Immature natural killer cell (primary cell): ENCODE results near the gene SGF29. TPM values are rescaled to one million over a fixed set of nuclear protein-coding genes. Genes with fewer than 3 reads are reported as not detected.
"Not testable (repeated sequence)": the region's sequence is repeated elsewhere in the genome, so short reads cannot be mapped to it uniquely, and the experiment has no call there.

Source experiments
- DNase-seq, 3 donors: peaks; one replicate each; pipeline ENCODE4 v3.0.0; 2022; ENCODE audit warnings: mixed read lengths in 1 of 3
- H3K27ac Mint-ChIP-seq, 6 donors: one replicate each; pipeline ENCODE4 v1.8.0; 2020; ENCODE audit warnings: mixed read lengths in 6 of 6, mild to moderate bottlenecking in 5 of 6, inconsistent platforms in 4 of 6, moderate library complexity in 3 of 6
- H3K27me3 Mint-ChIP-seq, 3 donors: one replicate each; pipeline ENCODE4 v1.8.0; 2020 to 2021; ENCODE audit warnings: low read depth in 3 of 3, mild to moderate bottlenecking in 3 of 3, mixed read lengths in 3 of 3, moderate library complexity in 3 of 3, inconsistent platforms in 1 of 3
- H3K36me3 Mint-ChIP-seq, 3 donors: one replicate each; pipeline ENCODE4 v1.8.0; 2020; ENCODE audit warnings: mixed read lengths in 3 of 3, inconsistent platforms in 2 of 3, mild to moderate bottlenecking in 2 of 3
- H3K4me1 Mint-ChIP-seq, 2 donors: one replicate each; pipeline ENCODE4 v1.8.0; 2020; ENCODE audit warnings: inconsistent platforms in 2 of 2, mild to moderate bottlenecking in 2 of 2, mixed read lengths in 2 of 2, moderate library complexity in 1 of 2
- H3K4me3 Mint-ChIP-seq, 5 donors: one replicate each; pipeline ENCODE4 v1.8.0; 2020; ENCODE audit warnings: mild to moderate bottlenecking in 5 of 5, mixed read lengths in 5 of 5, inconsistent platforms in 3 of 5, moderate library complexity in 3 of 5
- H3K9me3 Mint-ChIP-seq, 6 donors: one replicate each; pipeline ENCODE4 v1.8.0; 2020; ENCODE audit warnings: mild to moderate bottlenecking in 6 of 6, mixed read lengths in 6 of 6, inconsistent platforms in 4 of 6, moderate library complexity in 3 of 6
- polyA plus RNA-seq, 3 donors: library from polyadenylated mRNA; unstranded; fragments of 300-500 nt; fragmentation: Illumina TruSeq; gene quantifications; one replicate each; pipeline ENCODE4 v1.2.3, GENCODE V29; 2021

SGF29 gene
- polyA plus RNA-seq, 3 donors from 2014 or later = 39.7 to 58.8 (median 40.8) TPM

DNA sequence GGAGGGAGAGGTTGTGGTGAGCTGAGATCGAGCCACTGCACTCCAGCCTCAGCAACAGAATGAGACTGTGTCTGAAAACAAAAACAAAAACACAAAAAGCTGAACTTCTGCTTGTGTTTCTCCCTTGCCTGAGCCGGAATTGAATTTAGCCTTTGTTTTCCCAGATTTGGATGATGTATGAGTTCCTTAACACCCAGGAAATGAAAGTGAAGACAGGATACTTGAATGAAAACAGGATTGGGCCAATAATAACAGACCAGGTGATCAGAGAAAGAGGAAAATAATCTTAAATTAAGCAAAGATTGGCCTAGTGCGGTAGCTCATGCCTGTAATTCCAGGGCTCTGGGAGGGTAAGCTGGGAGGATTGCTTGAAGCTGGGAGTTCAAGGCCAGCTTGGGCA lies 13.4 kb upstream of the SGF29 start:
- DNase-seq = no peak
- no peaks in the 10 kb centered on the region for H3K36me3 Mint-ChIP-seq
- H3K4me1 Mint-ChIP-seq = peaks cover 4 to 5% of the 10 kb centered on the region in 2 donors
- no peaks in the 10 kb centered on the region for H3K9me3 Mint-ChIP-seq
- H3K27ac Mint-ChIP-seq = no peak overlapping the region
- no peak overlapping the region for H3K4me3 Mint-ChIP-seq
- peaks cover 0 to 2% (median 2%) of the 10 kb centered on the region in 3 donors for H3K27me3 Mint-ChIP-seq

DNA sequence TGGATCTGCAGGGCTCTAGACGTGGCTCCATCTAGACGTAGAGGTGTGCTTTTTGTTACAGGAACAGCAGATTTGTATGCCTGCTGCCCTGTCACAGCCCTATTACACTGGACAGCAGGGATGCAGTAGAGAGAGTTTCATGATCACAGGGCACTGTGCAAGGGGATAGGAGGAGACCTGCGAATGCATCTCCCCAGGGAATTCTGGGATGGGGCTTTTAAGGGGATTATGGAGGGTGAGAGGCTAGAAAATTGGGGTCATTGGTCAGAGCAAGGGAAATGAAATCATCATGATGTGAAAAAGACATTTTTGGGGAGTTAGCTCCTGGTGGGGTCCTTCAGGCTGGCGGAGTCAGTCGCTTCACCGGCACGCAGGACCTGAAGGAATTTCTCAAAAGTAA lies 11.1 kb upstream of the SGF29 start:
- Mint-ChIP-seq H3K4me3 (peak overlapping the region in 1 of 5 donors; percentile 28), H3K27ac (peak overlapping the region in 1 of 6 donors; percentile 7), H3K36me3 (no peaks in the 10 kb centered on the region), H3K27me3 (peaks cover 0 to 2% (median 0%) of the 10 kb centered on the region in 3 donors), H3K4me1 (no peaks in the 10 kb centered on the region), H3K9me3 (no peaks in the 10 kb centered on the region)
- DNase-seq = no peak

DNA sequence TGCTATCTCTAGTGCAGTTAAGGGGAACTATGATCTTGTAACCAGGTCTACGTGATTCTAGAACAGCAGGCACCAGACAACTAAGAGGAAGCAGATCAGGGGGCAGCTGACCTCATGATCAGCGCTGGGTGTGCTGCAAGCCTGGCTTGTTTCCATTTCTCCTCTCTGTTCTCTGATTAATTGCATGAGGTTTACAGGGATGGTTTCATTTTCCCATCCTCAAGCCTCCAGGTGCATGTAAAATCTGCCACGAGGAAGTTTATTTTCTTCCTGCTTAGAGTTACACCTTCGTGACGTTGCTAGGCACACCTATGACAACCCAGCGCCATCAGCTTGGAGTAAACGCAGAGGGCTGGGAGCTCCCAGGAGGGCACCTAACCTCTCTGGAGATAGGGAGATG lies 10.6 kb upstream of the SGF29 start:
- no peak for DNase-seq
- H3K4me1 Mint-ChIP-seq = no peaks in the 10 kb centered on the region
- no peak overlapping the region for H3K4me3 Mint-ChIP-seq
- H3K9me3 Mint-ChIP-seq = no peaks in the 10 kb centered on the region
- H3K27ac Mint-ChIP-seq = peak overlapping the region in 1 of 6 donors; percentile 7
- H3K27me3 Mint-ChIP-seq = no peaks in the 10 kb centered on the region
- no peaks in the 10 kb centered on the region for H3K36me3 Mint-ChIP-seq

DNA sequence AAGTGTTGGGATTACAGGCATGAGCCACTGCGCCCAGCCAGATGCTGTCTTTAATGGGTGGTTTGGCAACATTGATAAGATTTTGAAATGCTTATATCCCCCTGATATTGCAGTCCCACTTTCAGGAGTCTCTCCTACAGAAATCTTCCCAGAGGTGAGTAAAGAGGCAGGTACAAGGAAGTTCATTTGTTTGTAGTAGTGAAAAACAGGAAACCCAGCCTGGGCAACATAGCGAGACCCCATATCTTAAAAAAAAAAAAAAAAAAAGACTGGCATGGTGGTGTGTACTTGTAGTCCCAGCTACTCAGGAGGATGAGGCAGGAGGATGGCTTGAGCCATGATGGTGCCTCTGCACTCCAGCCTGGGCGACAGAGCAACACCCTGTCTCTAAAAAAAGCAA lies 8.7 kb upstream of the SGF29 start:
- no peaks in the 10 kb centered on the region for H3K9me3 Mint-ChIP-seq
- H3K36me3 Mint-ChIP-seq = no peaks in the 10 kb centered on the region
- H3K27ac Mint-ChIP-seq = no peak overlapping the region
- DNase-seq = no peak
- peaks cover 0 to 4% (median 0%) of the 10 kb centered on the region in 3 donors for H3K27me3 Mint-ChIP-seq
- peaks cover 3 to 5% of the 10 kb centered on the region in 2 donors for H3K4me1 Mint-ChIP-seq
- no peak overlapping the region for H3K4me3 Mint-ChIP-seq

DNA sequence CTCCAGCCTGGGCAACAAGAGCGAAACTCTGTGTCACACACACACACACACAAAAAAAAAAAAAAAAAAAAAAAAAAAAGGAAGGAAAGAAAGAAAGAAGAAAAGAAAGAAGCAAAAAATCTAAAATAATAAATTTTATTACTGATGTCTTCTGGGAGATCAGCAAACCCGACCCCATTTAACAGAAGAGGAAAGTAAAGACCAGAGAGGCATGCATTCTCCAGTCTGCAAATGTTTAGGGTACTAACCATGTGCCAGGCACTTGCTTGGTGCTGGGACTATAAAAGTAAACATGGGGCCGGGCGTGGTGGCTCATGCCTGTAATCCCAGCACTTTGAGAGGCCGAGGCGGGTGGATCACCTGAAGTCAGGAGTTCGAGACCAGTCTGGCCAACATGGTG lies 7.8 kb upstream of the SGF29 start:
- H3K27ac Mint-ChIP-seq, H3K27me3 Mint-ChIP-seq, H3K4me3 Mint-ChIP-seq, H3K36me3 Mint-ChIP-seq, H3K9me3 Mint-ChIP-seq, DNase-seq, H3K4me1 Mint-ChIP-seq: not testable (repeated sequence)

DNA sequence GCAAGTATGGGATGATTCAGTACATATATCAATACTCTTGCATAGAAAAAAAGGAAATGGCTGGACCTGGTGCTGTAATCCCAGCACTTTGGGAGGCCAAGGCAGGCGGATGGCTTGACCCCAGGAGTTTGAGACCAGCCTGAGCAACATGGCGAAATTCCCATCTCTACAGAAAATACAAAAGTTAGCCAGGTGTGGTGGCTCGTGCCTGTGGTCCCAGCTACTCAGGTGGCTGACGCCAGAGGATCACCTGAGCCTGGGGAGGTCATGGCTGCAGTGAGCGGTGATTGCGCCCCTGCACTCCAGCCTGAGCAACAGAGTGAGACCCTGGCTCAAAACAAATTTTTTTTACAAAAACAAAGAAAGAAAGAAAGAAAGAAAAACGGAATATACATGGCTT lies 7.1 kb upstream of the SGF29 start:
- DNase-seq = no peak
- Mint-ChIP-seq H3K4me1 (peaks cover 3 to 5% of the 10 kb centered on the region in 2 donors), H3K27me3 (peaks cover 0 to 6% (median 0%) of the 10 kb centered on the region in 3 donors), H3K9me3 (no peaks in the 10 kb centered on the region), H3K27ac (no peak overlapping the region), H3K36me3 (no peaks in the 10 kb centered on the region), H3K4me3 (no peak overlapping the region)

DNA sequence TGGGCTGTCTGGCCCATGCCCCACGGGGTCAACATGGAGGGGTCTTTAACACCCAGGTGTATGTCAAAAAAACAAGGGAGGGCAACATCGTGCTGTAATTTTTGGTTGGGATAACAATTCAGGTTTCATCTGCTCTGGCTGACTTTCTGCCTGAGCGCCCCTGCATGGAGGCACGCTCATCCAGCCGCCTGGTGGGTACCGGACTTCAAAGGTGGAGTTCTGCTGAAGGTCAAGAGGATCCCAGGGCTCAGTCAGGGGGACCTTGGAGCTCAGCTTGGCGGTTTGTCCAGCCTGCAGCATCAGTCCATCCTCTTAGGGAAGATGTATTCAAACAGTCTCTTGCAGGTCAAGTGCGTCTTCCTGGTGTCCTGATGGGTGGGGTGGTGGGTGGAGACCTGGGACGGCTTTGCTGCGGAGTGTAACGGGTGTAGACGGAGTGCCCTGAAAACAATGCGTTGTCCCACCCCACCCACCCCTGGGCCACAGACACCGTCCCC lies 5.4 kb upstream of the SGF29 start:
- Mint-ChIP-seq H3K4me3 (no peak overlapping the region), H3K4me1 (peaks cover 6 to 9% of the 10 kb centered on the region in 2 donors), H3K27ac (no peak overlapping the region), H3K27me3 (peaks cover 0 to 6% (median 0%) of the 10 kb centered on the region in 3 donors), H3K9me3 (no peaks in the 10 kb centered on the region), H3K36me3 (no peaks in the 10 kb centered on the region)
- no peak for DNase-seq

DNA sequence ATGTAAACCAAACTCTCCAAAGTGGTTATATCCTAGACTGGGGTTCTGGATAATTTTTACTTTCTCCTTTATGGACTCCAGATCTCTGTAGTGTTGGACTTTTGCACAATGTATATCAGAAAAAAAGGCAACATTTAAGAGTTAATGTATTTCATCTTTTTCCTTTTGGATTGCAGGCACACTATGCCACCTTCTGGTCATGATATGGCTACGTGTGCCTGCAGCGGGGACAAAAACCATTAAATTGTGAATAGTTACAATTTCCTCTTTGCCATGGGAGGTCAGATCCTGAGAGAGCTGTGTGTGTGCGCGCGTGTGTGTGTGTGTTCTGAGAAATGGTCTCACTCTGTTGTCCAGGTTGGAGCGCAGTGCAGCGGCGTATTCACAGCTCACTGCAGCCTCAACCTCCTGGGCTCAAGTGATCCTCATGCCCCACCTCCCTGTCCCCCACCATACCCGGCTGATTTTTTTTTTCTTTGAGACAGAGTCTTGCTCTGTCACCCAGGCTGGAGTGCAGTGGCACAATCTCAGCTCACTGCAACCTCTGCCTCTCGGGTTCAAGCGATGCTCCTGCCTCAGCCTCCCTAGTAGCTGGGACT lies 4.3 kb upstream of the SGF29 start:
- peaks cover 4 to 11% (median 5%) of the 10 kb centered on the region in 3 donors for H3K27me3 Mint-ChIP-seq
- no peaks in the 10 kb centered on the region for H3K9me3 Mint-ChIP-seq
- H3K4me1 Mint-ChIP-seq = peaks cover 10 to 17% of the 10 kb centered on the region in 2 donors
- no peak overlapping the region for H3K4me3 Mint-ChIP-seq
- peak in 2 of 3 donors; percentile 12 to 14 for DNase-seq
- peak overlapping the region in 1 of 6 donors; percentile 18 for H3K27ac Mint-ChIP-seq
- H3K36me3 Mint-ChIP-seq = no peaks in the 10 kb centered on the region

DNA sequence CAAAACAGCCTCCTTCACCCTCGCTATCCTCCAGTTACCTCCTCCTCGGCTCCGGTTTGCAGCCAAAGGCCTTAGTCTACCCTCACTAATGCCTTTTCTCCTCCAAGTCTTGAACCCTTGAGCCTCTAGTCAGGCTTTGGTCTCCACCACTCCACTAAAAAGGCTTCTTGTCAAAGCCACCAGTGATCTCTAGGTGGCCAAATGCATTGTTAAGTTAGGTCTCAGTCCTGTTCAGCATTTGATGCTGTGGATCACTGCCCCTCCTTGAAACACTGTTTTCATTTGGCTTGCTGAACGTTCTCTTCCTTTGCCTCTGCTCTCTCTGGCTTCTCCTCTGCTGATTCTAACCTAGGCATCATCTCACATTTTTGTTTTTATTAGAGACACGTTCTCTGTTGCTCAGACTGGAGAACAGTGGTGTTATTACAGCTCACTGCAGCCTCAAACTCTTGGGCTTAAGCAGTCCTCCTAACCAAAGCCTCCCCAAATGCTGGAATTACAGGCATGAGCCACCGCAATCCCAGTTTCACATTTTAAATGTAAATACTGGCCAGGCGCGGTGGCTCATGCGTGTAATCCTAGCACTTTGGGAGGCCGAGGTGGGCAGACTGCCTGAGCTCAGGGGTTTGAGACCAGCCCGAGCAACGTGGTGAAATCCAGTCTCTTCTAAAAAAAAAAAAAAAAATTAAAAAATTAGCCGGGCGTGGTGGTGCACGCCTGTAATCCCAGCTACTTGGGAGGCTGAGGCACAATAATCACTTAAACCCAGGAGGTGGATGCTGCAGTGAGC lies 1.1 kb downstream of the SGF29 start:
- Mint-ChIP-seq H3K27me3 (peaks cover 6 to 10% (median 6%) of the 10 kb centered on the region in 3 donors), H3K9me3 (no peaks in the 10 kb centered on the region), H3K4me1 (peaks cover 22 to 31% of the 10 kb centered on the region in 2 donors), H3K4me3 (peak overlapping the region; percentile 84 to 97 (median 88)), H3K36me3 (peaks cover 4 to 15% (median 12%) of the 10 kb centered on the region in 3 donors), H3K27ac (peak overlapping the region; percentile 88 to 95 (median 90))
- no peak for DNase-seq

DNA sequence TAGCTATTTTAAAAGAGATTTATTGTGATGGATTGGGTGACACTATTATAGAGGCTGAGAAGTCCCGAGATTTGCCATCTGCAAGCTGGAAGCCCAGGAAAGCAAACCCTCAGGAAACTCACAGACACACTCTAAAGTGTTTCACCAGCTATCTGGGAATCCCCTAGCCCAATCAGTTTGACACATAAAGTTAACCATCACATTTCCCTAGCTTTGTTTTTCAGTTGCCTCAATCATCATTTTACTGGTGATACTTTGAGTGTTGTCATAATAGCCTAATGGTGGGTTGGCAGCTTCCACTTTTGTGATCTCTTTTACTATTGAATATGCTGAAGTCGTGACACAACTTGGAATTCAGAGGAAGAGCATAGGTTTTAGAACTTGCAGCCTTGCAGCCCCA lies 1.8 kb downstream of the SGF29 start:
- Mint-ChIP-seq H3K4me1 (peaks cover 24 to 31% of the 10 kb centered on the region in 2 donors), H3K9me3 (no peaks in the 10 kb centered on the region), H3K4me3 (peak overlapping the region in 3 of 5 donors; percentile 4 to 30 (median 15)), H3K27me3 (peaks cover 6 to 10% (median 6%) of the 10 kb centered on the region in 3 donors), H3K36me3 (peaks cover 4 to 15% (median 12%) of the 10 kb centered on the region in 3 donors), H3K27ac (peak overlapping the region in 2 of 6 donors; percentile 1 to 43)
- DNase-seq = no peak

DNA sequence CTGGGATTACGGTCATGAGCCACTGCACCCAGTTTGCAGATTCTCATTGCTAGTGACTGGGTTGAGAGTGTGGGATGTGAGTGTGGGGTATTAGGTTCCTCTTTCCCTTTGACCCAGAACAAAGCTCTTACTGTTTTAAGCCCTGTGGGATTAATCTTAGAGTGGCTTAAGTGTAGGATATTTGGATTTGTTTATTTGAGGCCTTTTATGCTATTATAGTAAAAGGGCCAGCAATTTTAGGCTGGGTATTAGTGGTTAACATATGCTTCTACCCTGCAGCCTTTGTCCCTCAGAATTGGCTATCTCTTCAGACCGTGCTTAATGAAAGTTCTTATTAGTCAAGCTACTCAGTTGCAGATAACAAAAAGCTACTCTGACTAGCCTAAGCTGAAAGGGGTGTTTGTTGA lies 3.2 kb downstream of the SGF29 start:
- Mint-ChIP-seq H3K27ac (no peak overlapping the region), H3K9me3 (no peaks in the 10 kb centered on the region), H3K4me1 (peaks cover 24 to 31% of the 10 kb centered on the region in 2 donors), H3K4me3 (no peak overlapping the region), H3K27me3 (peaks cover 4 to 10% (median 6%) of the 10 kb centered on the region in 3 donors), H3K36me3 (peaks cover 4 to 15% (median 12%) of the 10 kb centered on the region in 3 donors)
- no peak for DNase-seq

DNA sequence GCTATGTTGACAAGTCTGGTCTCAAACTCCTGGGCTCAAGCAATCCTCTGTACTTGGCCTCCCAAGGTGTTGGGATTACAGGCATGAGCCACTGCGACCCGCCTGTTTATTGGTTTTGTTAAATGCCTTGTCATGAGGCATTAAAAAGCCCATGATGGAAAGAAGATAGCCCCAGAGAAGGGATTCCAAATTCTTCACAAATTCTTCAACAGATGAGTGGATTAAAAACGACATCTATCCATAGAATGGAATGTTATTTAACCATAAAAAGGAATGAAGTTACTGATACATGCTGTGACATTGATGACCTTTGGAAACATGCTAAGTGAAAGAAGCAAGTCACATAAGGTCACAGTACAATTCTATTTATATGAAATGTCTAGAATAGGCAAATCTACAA lies 4.7 kb downstream of the SGF29 start:
- no peak for DNase-seq
- peak overlapping the region in 2 of 6 donors; percentile 40 to 56 for H3K27ac Mint-ChIP-seq
- H3K9me3 Mint-ChIP-seq = no peaks in the 10 kb centered on the region
- H3K27me3 Mint-ChIP-seq = peaks cover 4 to 10% (median 6%) of the 10 kb centered on the region in 3 donors
- no peak overlapping the region for H3K4me3 Mint-ChIP-seq
- H3K36me3 Mint-ChIP-seq = peaks cover 4 to 15% (median 12%) of the 10 kb centered on the region in 3 donors
- peaks cover 25 to 35% of the 10 kb centered on the region in 2 donors for H3K4me1 Mint-ChIP-seq

DNA sequence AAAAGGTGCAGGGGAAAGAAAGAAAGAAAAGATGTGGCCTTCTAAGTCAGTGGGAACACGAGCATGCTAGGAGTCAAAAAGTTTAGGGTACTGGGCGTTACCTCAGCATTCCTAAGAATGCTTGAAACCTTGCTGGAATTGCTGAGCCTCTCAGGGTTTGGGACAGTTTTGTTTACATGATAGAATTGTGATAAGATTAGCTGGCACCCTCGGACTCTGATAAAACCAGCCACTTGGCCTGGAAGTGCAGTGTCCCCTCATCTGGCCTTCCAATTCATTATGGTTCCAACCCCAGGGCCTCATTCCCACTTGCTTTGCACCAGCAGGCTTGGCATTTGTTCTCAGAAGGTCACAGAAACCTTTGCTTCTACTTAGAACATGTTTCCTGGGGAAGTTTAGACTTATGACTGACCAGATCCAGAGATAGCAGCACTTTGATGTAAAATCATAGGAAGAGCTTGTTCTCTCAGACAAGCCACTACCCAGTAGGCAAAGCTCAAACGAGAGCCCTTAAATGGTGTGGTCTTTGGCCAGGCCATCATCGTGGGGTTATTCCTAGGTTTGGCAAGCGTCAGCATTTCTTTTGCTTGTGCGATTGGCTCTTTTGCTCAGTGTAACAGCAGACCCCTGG lies 8.0 kb downstream of the SGF29 start:
- no peak overlapping the region for H3K27ac Mint-ChIP-seq
- peaks cover 8 to 26% (median 16%) of the 10 kb centered on the region in 3 donors for H3K36me3 Mint-ChIP-seq
- DNase-seq = no peak
- H3K9me3 Mint-ChIP-seq = peaks cover 0 to 3% (median under 1%) of the 10 kb centered on the region in 6 donors
- peaks cover 0 to 2% (median 0%) of the 10 kb centered on the region in 3 donors for H3K27me3 Mint-ChIP-seq
- H3K4me3 Mint-ChIP-seq = no peak overlapping the region
- H3K4me1 Mint-ChIP-seq = peaks cover 15 to 16% of the 10 kb centered on the region in 2 donors

DNA sequence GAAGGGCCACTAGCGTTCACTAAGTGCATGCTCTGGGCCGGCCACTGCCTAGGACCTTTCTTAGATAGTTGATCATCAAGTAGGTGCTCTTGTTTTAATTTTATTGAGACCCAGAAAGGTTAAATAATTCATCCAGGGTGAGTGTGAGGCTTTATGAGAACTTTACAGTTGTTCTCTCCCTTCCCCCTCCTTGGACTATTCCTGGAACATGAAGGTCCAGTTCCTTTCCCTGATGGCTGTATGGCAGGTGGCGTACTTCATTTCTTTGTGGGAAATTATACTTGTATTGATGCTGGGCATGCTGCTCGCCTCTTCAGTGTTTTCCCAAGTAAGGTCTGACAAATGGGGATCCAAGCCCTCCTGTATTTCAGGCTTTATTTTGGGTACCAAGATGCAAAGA lies 8.5 kb downstream of the SGF29 start:
- peaks cover 0 to 2% (median 0%) of the 10 kb centered on the region in 3 donors for H3K27me3 Mint-ChIP-seq
- no peak overlapping the region for H3K4me3 Mint-ChIP-seq
- H3K36me3 Mint-ChIP-seq = peaks cover 8 to 26% (median 17%) of the 10 kb centered on the region in 3 donors
- peaks cover 14% of the 10 kb centered on the region in 2 donors for H3K4me1 Mint-ChIP-seq
- no peak for DNase-seq
- no peak overlapping the region for H3K27ac Mint-ChIP-seq
- H3K9me3 Mint-ChIP-seq = peaks cover 0 to 3% (median 1%) of the 10 kb centered on the region in 6 donors
